Brain pericyte (primary cell): ENCODE results near the gene TCF7L1.

Experiments used
- DNase-seq: peaks from one replicate; pipeline ENCODE4 v3.0.0-alpha.2; 2012; ENCODE audit warnings: low read depth, low spot score

The TCF7L1 gene

GRCh38 chr2:85251070-85251616 is 118.0 kb downstream of the TCF7L1 start:
- no peak for DNase-seq

- no peak for DNase-seq
Observed at GRCh38 chr2:85253890-85254289, 120.7 kb downstream of the TCF7L1 start.

GRCh38 chr2:85254540-85255300 is 121.5 kb downstream of the TCF7L1 start:
- no peak for DNase-seq

- no peak for DNase-seq
Observed at GRCh38 chr2:85255456-85255812, 122.2 kb downstream of the TCF7L1 start.

GRCh38 chr2:85255813-85256594 is 122.8 kb downstream of the TCF7L1 start:
- DNase-seq = no peak

GRCh38 chr2:85257359-85257969 is 124.3 kb downstream of the TCF7L1 start:
- DNase-seq = no peak

GRCh38 chr2:85257970-85258605 is 124.9 kb downstream of the TCF7L1 start:
- DNase-seq = no peak

- no peak for DNase-seq
Observed at GRCh38 chr2:85259101-85259590, 126.0 kb downstream of the TCF7L1 start.

- no peak for DNase-seq
Observed at GRCh38 chr2:85259879-85260278, 126.7 kb downstream of the TCF7L1 start.

- DNase-seq = no peak
Observed at GRCh38 chr2:85263591-85263990, 130.4 kb downstream of the TCF7L1 start.

- no peak for DNase-seq
Observed at GRCh38 chr2:85264471-85264870, 131.3 kb downstream of the TCF7L1 start.

- DNase-seq = no peak
Observed at GRCh38 chr2:85265304-85265703, 132.1 kb downstream of the TCF7L1 start.

- no peak for DNase-seq
Observed at GRCh38 chr2:85266146-85267041, 133.2 kb downstream of the TCF7L1 start.

- DNase-seq = no peak
Observed at GRCh38 chr2:85269959-85270358, 136.8 kb downstream of the TCF7L1 start.

- no peak for DNase-seq
Observed at GRCh38 chr2:85272357-85272756, 139.2 kb downstream of the TCF7L1 start.

GRCh38 chr2:85273738-85274731 is 140.8 kb downstream of the TCF7L1 start:
- no peak for DNase-seq

- no peak for DNase-seq
Observed at GRCh38 chr2:85275984-85276540, 142.9 kb downstream of the TCF7L1 start.

- no peak for DNase-seq
Observed at GRCh38 chr2:85276571-85277118, 143.5 kb downstream of the TCF7L1 start.
